ENCODE measurements around the gene FAHD2A.

Gene FAHD2A

DNA sequence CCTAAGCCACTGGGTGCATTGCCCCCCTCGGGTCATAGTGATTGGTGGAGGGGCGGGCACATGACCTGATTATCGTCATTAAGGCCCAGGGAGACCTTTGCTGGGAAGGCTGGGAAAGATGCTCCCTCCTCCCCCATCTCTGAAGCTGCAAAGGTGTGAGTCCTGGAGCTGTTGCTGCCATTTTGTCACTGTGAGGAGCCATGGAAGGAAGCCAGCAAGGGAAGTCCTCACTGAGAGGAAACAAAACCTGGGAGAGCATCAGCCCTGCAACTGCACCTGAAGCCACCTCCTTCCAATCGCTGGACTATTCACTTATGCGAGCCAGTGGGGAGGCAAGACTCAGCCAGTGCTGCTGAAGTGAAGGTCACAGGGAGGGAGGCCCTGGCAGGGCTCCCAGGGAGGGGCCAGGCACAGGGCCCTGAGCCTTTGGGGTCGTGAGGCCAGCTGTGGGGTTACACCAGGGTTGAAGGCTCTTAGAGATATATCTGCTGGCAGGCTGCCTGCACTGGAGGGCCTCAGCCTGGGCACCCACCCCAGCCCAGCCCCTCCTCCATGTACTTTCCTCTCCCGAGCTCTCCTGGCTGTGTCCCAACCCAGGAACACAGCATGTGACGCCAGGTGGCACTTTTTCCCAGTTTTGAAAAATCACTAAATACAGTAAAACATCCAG, 10.7 kb upstream of the FAHD2A start:
- TF ChIP-seq, protein P1, sequence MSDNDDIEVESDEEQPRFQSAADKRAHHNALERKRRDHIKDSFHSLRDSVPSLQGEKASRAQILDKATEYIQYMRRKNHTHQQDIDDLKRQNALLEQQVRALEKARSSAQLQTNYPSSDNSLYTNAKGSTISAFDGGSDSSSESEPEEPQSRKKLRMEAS (IDR thresholded peaks at IDR 0.05) = no peak
- TF ChIP-seq ZBTB7A (IDR thresholded peaks at IDR 0.05; ENCODE audit: low read depth) = no peak
- no peak for TF ChIP-seq RAD21 (IDR thresholded peaks at IDR 0.05; ENCODE audit: low read depth)

DNA sequence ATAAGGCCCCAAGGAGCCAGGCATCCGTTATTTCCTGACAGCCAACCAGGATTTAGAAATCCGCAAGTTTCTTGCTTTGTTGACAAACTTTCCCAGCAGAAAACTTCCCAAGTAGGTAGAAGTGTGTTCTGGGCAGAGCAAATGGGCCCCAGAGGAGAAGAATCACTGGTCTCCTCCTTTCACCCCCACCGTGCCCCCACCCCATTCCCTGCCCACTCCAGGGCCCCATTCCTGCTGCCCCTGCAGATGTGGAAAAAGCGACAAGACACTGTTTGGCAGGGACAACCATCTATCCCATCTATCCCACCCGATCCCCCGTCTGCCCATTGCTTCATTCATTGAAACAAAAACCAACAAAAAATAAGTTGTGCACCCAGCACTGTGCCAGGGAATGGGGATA, 10.2 kb upstream of the FAHD2A start:
- TF ChIP-seq EGR1 (IDR thresholded peaks at IDR 0.05) (no peak), YY1 (IDR thresholded peaks at IDR 0.05; ENCODE audit: low read depth) (no peak), CEBPB (IDR thresholded peaks at IDR 0.05) (no peak), TCF12 (IDR thresholded peaks at IDR 0.05; ENCODE audit: low read depth) (no peak), CREB1 (IDR thresholded peaks at IDR 0.05; ENCODE audit: low read depth) (no peak), EP300 (IDR thresholded peaks at IDR 0.05; ENCODE audit: borderline replicate concordance) (no peak), RAD21 (IDR thresholded peaks at IDR 0.05; ENCODE audit: low read depth) (no peak), ZBTB7A (IDR thresholded peaks at IDR 0.05; ENCODE audit: low read depth) (no peak), NFIC (IDR thresholded peaks at IDR 0.05) (no peak), TAF1 (IDR thresholded peaks at IDR 0.05; ENCODE audit: low read depth) (no peak), TEAD4 (IDR thresholded peaks at IDR 0.05) (no peak)
- TF ChIP-seq, protein P2, sequence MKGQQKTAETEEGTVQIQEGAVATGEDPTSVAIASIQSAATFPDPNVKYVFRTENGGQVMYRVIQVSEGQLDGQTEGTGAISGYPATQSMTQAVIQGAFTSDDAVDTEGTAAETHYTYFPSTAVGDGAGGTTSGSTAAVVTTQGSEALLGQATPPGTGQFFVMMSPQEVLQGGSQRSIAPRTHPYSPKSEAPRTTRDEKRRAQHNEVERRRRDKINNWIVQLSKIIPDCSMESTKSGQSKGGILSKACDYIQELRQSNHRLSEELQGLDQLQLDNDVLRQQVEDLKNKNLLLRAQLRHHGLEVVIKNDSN (IDR thresholded peaks at IDR 0.05) = no peak
- TF ChIP-seq, protein P3, sequence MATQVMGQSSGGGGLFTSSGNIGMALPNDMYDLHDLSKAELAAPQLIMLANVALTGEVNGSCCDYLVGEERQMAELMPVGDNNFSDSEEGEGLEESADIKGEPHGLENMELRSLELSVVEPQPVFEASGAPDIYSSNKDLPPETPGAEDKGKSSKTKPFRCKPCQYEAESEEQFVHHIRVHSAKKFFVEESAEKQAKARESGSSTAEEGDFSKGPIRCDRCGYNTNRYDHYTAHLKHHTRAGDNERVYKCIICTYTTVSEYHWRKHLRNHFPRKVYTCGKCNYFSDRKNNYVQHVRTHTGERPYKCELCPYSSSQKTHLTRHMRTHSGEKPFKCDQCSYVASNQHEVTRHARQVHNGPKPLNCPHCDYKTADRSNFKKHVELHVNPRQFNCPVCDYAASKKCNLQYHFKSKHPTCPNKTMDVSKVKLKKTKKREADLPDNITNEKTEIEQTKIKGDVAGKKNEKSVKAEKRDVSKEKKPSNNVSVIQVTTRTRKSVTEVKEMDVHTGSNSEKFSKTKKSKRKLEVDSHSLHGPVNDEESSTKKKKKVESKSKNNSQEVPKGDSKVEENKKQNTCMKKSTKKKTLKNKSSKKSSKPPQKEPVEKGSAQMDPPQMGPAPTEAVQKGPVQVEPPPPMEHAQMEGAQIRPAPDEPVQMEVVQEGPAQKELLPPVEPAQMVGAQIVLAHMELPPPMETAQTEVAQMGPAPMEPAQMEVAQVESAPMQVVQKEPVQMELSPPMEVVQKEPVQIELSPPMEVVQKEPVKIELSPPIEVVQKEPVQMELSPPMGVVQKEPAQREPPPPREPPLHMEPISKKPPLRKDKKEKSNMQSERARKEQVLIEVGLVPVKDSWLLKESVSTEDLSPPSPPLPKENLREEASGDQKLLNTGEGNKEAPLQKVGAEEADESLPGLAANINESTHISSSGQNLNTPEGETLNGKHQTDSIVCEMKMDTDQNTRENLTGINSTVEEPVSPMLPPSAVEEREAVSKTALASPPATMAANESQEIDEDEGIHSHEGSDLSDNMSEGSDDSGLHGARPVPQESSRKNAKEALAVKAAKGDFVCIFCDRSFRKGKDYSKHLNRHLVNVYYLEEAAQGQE (IDR thresholded peaks at IDR 0.05; ENCODE audit: low read depth) = no peak

DNA sequence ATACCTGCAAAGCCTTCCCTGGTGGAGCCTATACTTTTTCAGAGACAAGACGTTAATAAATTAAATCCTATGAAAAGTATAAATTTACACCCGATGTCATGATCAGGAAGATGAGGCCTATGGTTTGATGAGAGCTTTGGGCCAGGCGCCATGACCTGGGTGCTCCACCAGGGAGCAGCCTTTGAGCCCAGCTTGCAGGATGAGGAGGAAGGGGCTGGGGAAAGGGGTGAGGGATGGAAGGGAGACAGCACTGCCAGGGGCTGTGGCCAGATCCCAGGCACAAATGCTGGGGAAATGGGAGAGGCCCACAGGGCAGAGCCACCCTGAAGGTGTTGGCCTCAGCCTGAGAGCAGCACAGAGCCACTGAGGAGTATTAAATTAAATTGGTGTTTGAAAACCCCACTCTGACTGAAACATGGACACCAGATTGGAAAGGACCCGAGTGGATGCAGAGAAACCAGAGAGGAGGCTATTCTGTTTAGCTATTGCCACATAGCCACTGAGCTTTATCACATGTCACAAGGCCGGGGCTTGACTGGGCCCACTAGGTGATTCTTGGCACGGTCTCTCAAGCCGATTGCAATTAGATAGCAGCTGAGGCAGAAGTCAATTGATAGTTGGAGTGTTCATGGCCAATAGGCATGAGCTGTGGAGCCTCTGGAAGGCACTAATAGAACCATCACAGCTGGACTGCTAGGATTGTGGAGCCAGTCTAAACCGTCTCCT, 9.6 kb upstream of the FAHD2A start:
- TF ChIP-seq, protein P3 (IDR thresholded peaks at IDR 0.05; ENCODE audit: low read depth) = no peak
- TF ChIP-seq TEAD4 (IDR thresholded peaks at IDR 0.05) (no peak), TAF1 (IDR thresholded peaks at IDR 0.05; ENCODE audit: low read depth) (no peak), NFIC (IDR thresholded peaks at IDR 0.05) (no peak), EP300 (IDR thresholded peaks at IDR 0.05; ENCODE audit: borderline replicate concordance) (no peak), RAD21 (IDR thresholded peaks at IDR 0.05; ENCODE audit: low read depth) (no peak), FOXM1 (IDR thresholded peaks at IDR 0.05; ENCODE audit: borderline replicate concordance, low read depth) (no peak), YY1 (IDR thresholded peaks at IDR 0.05; ENCODE audit: low read depth) (no peak), TCF12 (IDR thresholded peaks at IDR 0.05; ENCODE audit: low read depth) (no peak), ZBTB7A (IDR thresholded peaks at IDR 0.05; ENCODE audit: low read depth) (no peak), EGR1 (IDR thresholded peaks at IDR 0.05) (no peak), CREB1 (IDR thresholded peaks at IDR 0.05; ENCODE audit: low read depth) (no peak), CEBPB (IDR thresholded peaks at IDR 0.05) (no peak)
- TF ChIP-seq, protein P2 (IDR thresholded peaks at IDR 0.05) = no peak
- TF ChIP-seq, protein P1 (IDR thresholded peaks at IDR 0.05) = no peak

DNA sequence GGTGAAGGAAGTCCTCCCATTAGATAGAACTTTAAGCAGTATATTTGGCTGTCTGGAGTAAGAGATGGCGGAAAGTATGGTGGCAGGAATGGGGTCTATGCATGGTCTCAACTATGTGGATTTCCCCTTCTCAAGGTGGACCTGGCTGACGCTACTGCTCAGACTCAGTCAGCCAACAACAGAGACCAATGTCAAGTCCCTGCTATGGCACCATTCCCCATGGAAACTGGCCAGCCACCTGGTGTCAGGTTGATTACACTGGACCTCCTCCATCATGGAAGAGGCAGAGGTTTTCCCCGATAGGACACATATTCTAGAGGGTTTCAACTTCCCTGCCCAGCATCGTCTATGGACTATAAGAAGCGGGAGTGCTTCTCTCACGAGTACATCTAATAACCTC, 8.6 kb upstream of the FAHD2A start:
- TF ChIP-seq RAD21 (IDR thresholded peaks at IDR 0.05; ENCODE audit: low read depth) (no peak), EGR1 (IDR thresholded peaks at IDR 0.05) (no peak), TAF1 (IDR thresholded peaks at IDR 0.05; ENCODE audit: low read depth) (no peak)
- TF ChIP-seq, protein P2 (IDR thresholded peaks at IDR 0.05) = no peak

DNA sequence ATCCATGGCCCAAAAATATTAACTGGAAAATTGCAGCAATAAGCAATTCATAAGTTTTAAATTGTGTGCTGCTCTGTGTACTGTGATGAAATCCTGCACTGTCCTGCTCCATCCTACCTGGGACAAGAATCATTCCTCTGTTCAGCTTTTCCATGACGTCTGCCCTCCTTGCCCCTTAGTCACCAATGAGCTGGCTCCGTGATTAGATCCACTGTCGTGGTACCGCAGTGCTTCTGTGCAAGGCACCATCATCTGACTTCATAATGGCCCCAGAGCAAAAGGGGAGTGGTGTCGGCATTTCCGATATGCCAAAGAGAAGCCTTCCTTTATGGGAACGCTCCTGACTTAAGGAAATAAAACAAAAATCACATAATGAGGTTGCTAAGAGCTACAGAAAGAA, 3.4 kb upstream of the FAHD2A start:
- TF ChIP-seq EGR1 (IDR thresholded peaks at IDR 0.05) (no peak), TCF12 (IDR thresholded peaks at IDR 0.05; ENCODE audit: low read depth) (no peak), TEAD4 (IDR thresholded peaks at IDR 0.05) (no peak)

DNA sequence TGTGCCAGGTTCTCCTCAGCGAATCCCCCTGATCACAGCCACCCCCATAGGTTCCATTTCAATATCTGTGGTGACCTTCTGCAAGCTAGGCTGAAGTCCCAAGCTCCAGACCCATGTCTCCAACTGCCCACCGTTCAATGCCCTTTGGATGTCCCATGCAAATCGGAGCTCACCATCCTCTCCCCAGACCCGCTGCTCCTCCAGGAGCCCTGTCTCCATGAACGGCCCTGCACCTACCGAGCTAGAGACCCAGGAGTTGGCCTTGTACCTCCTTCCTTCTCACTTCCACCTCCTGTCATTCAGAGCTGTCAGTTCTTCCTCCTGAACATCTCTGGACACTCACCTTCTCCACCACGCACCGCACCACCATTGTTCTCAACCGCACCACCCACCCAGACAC, 1.0 kb upstream of the FAHD2A start:
- TF ChIP-seq YY1 (IDR thresholded peaks at IDR 0.05; ENCODE audit: low read depth) (no peak), RAD21 (IDR thresholded peaks at IDR 0.05; ENCODE audit: low read depth) (no peak), CEBPB (IDR thresholded peaks at IDR 0.05) (no peak), NFIC (IDR thresholded peaks at IDR 0.05) (no peak)
- TF ChIP-seq, protein P1 (IDR thresholded peaks at IDR 0.05) = no peak

All from Ishikawa (cell line).